Mononuclear cell (primary cell): ENCODE results near the gene APBA2. TPM values are rescaled to one million over a fixed set of nuclear protein-coding genes. Genes with fewer than 3 reads are reported as not detected.

Source experiments
- H3K27me3 ChIP-seq: 2 replicates; pipeline ENCODE4 v1.6.0; 2011; ENCODE audit warnings: low read length, control low read depth; ENCODE audit not compliant: insufficient read depth
- H3K4me1 ChIP-seq: 2 replicates; pipeline ENCODE4 v1.5.1; 2011; ENCODE audit warnings: mild to moderate bottlenecking, low read length, control low read depth; ENCODE audit not compliant: insufficient read depth
- H3K4me3 ChIP-seq: 2 replicates; pipeline ENCODE4 v1.5.1; 2011; ENCODE audit warnings: mild to moderate bottlenecking, low read length, moderate library complexity
- H3K9me3 ChIP-seq: 2 replicates; pipeline ENCODE4 v1.5.1; 2011; ENCODE audit warnings: low read depth, mild to moderate bottlenecking, control low read depth, low read length
- total RNA-seq: library from RNA; depleted of rRNA; stranded (reverse); fragments of >200 nt; gene quantifications from one replicate; pipeline ENCODE4 v1.2.3, GENCODE V29; 2012

The APBA2 gene
- total RNA-seq, 1 donor: 78.6 TPM

DNA sequence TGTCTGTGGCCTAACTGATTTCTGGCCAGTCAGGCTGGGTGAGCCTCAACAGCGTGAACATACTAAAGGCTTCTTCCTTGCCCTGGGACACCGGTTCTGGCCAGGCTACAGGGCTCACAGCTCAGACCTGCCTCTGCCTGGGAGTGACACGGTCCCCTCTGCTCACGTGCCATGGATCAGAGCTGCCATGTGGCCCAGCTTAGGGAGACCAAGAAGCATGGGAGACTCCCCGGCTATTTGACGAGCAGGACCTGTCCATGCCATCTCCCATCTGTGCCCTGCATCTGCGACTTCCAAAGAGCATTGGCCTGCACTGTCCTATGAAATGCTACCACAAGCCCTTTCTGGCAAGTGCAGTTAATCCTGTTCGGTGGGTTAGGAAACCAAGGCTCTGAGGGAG, 57.4 kb downstream of the APBA2 start:
- H3K4me1 ChIP-seq: peaks cover 62% of the 10 kb centered on the region

DNA sequence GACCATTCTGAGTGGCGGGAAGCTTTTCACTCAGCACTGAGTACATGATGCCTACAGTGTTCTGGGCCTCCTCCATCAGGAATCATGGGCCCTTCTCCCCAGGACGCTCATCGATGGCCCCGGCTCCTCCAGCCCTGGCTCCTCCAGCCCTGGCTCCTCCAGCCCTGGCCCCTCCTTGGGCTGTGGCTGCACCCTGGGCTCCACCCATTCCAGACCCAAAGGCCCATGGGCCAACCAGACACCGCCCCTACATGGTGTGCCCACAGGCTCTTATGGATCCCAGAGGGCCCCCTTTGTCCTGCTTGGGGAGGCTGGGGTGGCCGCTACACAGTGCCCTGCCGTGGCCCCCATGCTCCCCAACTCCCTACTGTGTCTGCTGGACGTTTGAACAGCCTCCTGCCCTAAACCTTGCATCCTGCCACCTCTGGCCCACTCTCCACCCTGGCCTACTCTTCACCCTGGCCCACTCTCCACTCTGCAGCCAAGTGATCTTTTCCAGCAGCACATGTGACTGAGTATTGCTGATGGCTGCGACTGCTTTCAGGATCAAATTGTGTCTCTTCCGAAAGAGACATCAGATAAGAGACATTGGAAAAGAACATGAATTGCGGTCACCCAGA, 57.9 kb downstream of the APBA2 start:
- Histone ChIP-seq H3K4me1 (peaks cover 62% of the 10 kb centered on the region), H3K4me3 (no peak overlapping the region), H3K27me3 (no peaks in the 10 kb centered on the region), H3K9me3 (no peaks in the 10 kb centered on the region)

More for the DNA sequence above, 57.4 kb downstream of the APBA2 start:
- Histone ChIP-seq H3K27me3 (no peaks in the 10 kb centered on the region), H3K4me3 (no peak overlapping the region), H3K9me3 (no peaks in the 10 kb centered on the region)

DNA sequence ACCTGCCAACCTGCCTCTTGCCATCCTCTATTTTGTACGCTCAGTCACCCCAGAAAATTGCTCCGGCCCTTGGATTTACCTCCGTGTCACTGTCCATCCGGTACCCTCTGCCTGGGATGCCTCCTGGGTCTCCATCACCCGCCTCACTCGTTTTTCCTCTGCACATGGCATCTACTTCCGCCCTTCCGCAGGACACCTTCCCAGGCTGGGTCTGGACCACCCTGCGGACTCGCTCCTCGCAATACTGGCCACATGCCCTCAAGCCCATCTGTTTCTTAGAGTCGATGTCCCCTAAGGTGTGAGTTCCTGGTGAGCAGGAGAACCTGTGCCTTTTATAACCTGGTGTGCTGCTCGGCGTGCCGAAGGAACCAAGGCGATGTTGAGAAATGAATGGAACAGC, 58.5 kb downstream of the APBA2 start:
- H3K4me1 ChIP-seq: peaks cover 64% of the 10 kb centered on the region
- no peak overlapping the region for H3K4me3 ChIP-seq
- no peaks in the 10 kb centered on the region for H3K27me3 ChIP-seq
- H3K9me3 ChIP-seq: no peaks in the 10 kb centered on the region

DNA sequence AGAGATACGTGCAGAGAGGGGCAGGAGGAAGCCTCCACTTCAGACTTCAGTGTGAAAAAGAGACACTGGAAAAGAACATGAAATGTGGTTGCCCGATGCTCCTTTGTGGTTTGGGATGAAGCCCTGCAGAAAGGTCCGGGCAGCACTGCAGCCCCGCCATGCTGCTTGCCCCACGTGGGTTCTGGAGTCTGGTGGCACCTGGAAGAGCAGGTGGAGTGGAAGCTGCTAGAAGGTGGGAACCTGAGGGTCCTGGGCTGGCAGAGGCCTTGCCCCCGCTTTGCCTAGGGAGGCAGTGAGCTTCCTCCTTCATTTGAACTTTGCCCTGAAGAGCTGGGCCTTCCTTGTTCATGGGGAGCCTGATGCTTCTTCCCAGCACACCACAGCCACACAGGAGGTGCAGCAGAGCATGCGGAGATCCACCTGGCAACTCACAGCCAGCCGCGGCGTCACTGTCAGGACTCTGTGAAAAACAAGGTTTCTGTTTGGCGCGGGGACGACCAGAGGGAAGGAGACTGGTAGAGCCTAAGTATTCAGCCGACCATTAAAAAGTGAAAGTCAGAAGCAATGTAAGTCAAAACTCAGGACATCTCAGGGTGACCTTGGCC, 59.0 kb downstream of the APBA2 start:
- no peaks in the 10 kb centered on the region for H3K9me3 ChIP-seq
- H3K4me3 ChIP-seq: no peak overlapping the region
- H3K4me1 ChIP-seq: peaks cover 64% of the 10 kb centered on the region
- H3K27me3 ChIP-seq: no peaks in the 10 kb centered on the region

DNA sequence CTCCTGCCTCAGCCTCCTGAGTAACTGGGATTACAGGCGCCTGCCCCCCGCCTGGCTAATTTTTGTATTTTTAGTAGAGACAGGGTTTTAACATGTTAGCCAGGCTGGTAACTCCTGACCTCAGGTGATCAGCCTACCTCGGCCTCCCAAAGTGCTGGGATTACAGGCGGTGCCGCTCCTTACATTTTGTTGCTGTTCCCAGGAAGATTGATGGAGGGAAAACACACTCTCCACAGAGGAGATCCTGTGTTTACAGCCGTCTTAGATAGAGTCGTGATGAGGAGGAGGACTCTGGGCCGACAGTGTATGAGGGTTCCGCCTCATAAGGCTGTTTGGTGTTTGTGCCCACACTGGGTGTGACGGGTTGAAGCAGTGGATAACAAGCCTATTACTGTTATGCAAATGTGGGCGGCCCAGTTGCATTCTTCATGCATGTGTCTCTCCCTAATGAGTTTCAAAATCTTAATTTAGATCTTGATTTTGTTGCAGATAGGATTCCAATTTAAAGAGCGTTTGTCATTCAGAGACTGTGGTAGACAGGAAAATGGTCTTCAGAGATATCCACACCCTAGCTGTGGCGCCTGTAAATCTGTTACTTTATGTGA, 60.0 kb downstream of the APBA2 start:
- Histone ChIP-seq H3K4me3 (no peak overlapping the region), H3K4me1 (peaks cover 63% of the 10 kb centered on the region), H3K9me3 (no peaks in the 10 kb centered on the region), H3K27me3 (no peaks in the 10 kb centered on the region)

DNA sequence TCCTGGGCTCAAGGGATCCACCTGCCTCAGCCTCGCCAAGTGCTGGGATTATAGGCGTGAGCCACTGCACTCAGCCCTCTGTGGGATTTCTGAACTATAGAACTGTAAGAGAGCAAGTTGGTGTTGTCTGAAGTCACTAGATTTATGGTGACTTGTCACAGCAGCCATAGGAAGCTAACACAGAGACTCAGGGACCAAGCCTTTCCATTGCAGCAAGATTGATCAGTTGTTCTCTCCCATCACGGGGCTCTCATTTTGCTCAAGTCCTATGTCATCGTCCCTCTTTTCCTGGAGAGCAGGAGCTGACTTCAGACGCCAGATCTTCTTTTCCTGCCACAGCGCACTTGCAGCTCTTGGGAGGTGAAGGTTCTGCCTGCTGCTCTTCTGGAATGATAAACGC, 61.0 kb downstream of the APBA2 start:
- Histone ChIP-seq H3K4me3 (no peak overlapping the region), H3K27me3 (no peaks in the 10 kb centered on the region), H3K4me1 (peaks cover 52% of the 10 kb centered on the region), H3K9me3 (no peaks in the 10 kb centered on the region)

- no peaks in the 10 kb centered on the region for H3K9me3 ChIP-seq
Observed at GRCh38 chr15:28947221-28947674, 61.5 kb downstream of the APBA2 start.

DNA sequence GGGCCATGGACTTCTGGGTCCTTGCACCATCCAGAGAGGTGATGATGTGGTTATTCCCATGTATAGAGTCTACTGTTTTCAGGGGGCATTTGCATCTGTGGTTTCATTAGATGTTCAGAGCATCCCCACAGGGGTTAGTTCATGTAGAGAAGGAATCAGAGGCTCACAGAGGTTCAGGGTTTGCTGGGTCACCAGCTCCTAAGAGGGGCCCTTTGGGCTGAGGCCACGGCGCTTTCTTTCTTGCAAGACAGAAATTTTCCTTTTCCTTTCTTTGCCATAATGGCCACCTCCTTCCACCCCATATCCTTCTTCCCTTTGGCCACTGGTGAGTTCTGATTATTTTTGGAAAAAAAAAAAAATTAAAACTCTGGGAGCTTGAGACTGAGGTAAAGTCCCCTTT, 62.3 kb downstream of the APBA2 start:
- Histone ChIP-seq H3K4me3 (no peak overlapping the region), H3K27me3 (no peaks in the 10 kb centered on the region), H3K9me3 (no peaks in the 10 kb centered on the region), H3K4me1 (peaks cover 44% of the 10 kb centered on the region)

More at GRCh38 chr15:28947221-28947674, 61.5 kb downstream of the APBA2 start:
- no peaks in the 10 kb centered on the region for H3K27me3 ChIP-seq
- H3K4me3 ChIP-seq: no peak overlapping the region
- H3K4me1 ChIP-seq: peaks cover 48% of the 10 kb centered on the region

DNA sequence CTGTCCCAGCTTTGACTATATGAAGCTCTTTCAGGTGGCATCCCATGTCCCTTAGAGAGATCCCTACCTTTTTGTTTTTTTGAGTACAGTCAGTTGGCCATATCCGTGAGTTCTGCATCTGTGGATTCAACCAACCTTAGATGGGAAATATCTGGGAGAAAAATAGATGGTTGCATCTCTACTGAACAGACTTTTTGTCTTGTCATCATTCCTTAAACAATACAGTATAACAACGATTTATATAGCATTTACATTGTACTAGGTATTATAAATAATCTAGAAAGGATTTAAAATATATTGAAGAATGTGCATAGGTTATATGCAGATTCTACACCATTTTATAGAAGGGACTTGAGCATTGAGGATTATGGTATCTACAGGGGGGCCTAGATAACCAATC, 65.1 kb downstream of the APBA2 start:
- H3K9me3 ChIP-seq: no peaks in the 10 kb centered on the region
- H3K4me1 ChIP-seq: peaks cover 61% of the 10 kb centered on the region
- no peak overlapping the region for H3K4me3 ChIP-seq
- H3K27me3 ChIP-seq: no peaks in the 10 kb centered on the region

GRCh38 chr15:28952666-28953491, 67.1 kb downstream of the APBA2 start:
- no peaks in the 10 kb centered on the region for H3K9me3 ChIP-seq
- H3K27me3 ChIP-seq: no peaks in the 10 kb centered on the region
- H3K4me1 ChIP-seq: peaks cover 53% of the 10 kb centered on the region
- no peak overlapping the region for H3K4me3 ChIP-seq

GRCh38 chr15:28953573-28954195, 67.9 kb downstream of the APBA2 start:
- Histone ChIP-seq H3K4me1 (peaks cover 45% of the 10 kb centered on the region), H3K27me3 (no peaks in the 10 kb centered on the region), H3K4me3 (no peak overlapping the region), H3K9me3 (no peaks in the 10 kb centered on the region)

DNA sequence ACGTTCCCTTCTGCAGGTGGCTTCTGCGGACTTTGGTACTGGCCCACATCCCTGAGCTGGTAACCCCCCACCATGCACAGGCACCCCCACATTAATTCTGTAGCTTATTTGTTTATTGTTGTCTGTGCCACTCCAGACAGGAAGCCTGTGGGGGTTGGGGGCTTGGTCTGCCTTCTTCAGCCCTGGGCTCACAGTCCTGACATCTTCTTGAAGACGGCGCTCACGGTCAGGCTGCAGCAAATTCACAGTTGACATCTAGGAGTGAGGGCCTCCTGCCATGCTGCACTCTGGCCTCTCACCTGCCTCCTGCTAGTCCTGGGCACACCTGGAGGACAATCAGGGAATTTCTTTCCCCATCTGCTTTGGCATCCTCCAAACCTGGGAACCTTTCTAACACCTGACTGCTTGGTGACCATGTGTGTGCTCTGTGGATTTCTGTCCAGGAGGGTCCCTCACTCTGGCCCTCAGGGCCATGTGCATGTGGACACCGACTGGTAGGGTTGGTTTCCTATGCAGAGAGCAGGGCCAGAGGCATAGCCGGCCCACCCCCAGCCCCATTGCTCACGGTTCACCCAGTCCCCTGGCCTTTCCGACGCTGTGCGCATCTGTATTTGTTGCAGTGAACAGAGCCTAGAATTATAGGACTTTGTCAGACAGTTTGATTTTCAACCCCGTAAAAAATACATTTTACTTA, 68.8 kb downstream of the APBA2 start:
- Histone ChIP-seq H3K9me3 (no peaks in the 10 kb centered on the region), H3K4me1 (peaks cover 39% of the 10 kb centered on the region), H3K4me3 (no peak overlapping the region), H3K27me3 (no peaks in the 10 kb centered on the region)

DNA sequence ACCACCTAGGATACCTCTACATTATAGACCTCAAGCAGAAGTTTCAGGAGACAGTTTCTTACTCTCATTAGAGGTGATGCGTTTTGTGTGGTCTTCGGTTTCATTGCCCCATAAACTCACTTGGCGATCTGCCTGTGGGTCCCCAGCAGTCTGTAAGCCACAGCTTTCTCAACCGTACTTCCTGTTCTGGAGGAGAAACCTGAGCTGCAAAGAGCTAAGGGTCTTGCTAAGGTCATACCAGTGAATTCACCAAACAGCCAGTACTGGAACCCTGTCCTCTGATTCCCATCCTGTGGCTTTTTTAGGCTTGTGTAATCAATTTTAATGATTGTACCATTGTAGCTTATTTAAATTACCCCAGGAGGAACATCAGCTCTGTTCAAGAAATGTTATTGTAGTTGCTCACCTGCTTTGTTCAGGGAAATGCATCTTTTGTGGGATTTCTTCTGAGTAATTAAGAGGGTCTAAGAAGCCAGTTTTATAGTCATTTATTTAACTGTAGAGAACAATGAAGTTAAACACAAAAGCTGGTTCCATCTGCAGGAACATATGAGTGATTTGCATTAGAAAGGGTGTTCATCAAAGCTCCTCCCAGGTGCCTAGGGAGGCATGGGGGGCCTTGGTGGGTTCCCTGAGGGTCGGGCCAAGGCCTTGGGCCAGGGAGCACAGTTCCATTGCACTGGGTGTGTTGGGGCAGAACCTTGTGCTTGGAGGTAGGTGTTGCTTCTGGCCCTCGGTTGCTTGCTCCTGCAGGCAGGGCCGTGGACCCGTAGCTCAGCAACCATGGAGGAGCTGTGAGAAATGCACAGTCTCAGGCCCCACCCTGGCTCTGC, 69.6 kb downstream of the APBA2 start:
- Histone ChIP-seq H3K4me1 (peaks cover 33% of the 10 kb centered on the region), H3K27me3 (no peaks in the 10 kb centered on the region), H3K4me3 (no peak overlapping the region), H3K9me3 (no peaks in the 10 kb centered on the region)

GRCh38 chr15:28955993-28956421, 70.2 kb downstream of the APBA2 start:
- Histone ChIP-seq H3K4me1 (peaks cover 33% of the 10 kb centered on the region), H3K27me3 (no peaks in the 10 kb centered on the region), H3K4me3 (no peak overlapping the region), H3K9me3 (no peaks in the 10 kb centered on the region)
